ENCODE measurements around the gene ITPR1. TPM values are rescaled to one million over a fixed set of nuclear protein-coding genes. Genes with fewer than 3 reads are reported as not detected.

Gene ITPR1
- total and polyA plus RNA-seq, 2 experiments from 2014 or later, result 1.4 to 2.5 TPM

GRCh38 chr3:4776980-4777581 lies 283.9 kb downstream of the ITPR1 start:
- no peak for TF ChIP-seq EZH2 (IDR thresholded peaks at IDR 0.05; ENCODE audit: insufficient read depth, poor library complexity, severe bottlenecking)
- TF ChIP-seq EZH2phosphoT487 (IDR thresholded peaks at IDR 0.05; ENCODE audit: insufficient read depth, low read depth), result no peak
- Histone ChIP-seq H3K27ac (no peak overlapping the region), H4K20me1 (ENCODE audit: insufficient read depth) (no peaks in the 10 kb centered on the region), H3F3A (ENCODE audit: insufficient read depth) (no peaks in the 10 kb centered on the region), H3K9me3 (ENCODE audit: low read depth) (no peaks in the 10 kb centered on the region), H3K4me1 (ENCODE audit: insufficient read depth) (peaks cover 7% of the 10 kb centered on the region), H3K9me2 (ENCODE audit: insufficient read depth) (no peaks in the 10 kb centered on the region), H3K4me3 (no peak overlapping the region), H3K36me3 (ENCODE audit: low read depth) (no peaks in the 10 kb centered on the region), H3K79me2 (ENCODE audit: insufficient read depth) (no peaks in the 10 kb centered on the region), H2AFZ (no peak overlapping the region), H3K9ac (no peak overlapping the region), H3K4me2 (ENCODE audit: unreplicated experiment) (no peak overlapping the region), H3K27me3 (replicated peaks; ENCODE audit: insufficient read depth) (no peaks in the 10 kb centered on the region)
- in situ Hi-C loops (cut with MboI), result no loop called here
- DNase-seq, result peak; percentile 38
- WGBS, 2 experiments (ENCODE audit: low coverage in 1 of 2, low lambda C conversion rate in 2 of 2, missing lambda C conversion rate in 2 of 2), result 34 to 41% methylated on average over 5 of the region's 5 CpGs

DNA sequence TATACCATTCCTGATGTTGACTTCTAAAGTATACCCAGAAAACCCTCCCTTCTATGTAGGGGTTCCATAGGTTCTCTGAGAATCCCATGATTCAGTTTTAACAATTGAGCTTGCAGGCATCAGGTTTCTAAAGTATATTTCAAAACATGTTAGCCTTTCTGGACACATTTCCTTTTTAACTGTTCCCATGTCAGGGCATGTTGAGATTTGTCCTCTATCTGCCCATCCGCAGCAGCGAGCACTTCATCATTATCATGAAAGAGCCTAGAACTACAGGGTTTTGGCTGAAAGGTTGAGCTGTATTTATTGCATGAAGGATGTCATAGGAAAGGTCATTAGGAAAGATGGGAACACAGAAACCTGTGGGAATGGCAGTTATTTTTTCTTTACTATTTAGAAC lies 285.0 kb downstream of the ITPR1 start:
- Histone ChIP-seq H3K4me1 (ENCODE audit: insufficient read depth) (no peaks in the 10 kb centered on the region), H3F3A (ENCODE audit: insufficient read depth) (no peaks in the 10 kb centered on the region), H2AFZ (no peak overlapping the region), H3K4me3 (no peak overlapping the region), H3K27me3 (replicated peaks; ENCODE audit: insufficient read depth) (no peaks in the 10 kb centered on the region), H3K9me2 (ENCODE audit: insufficient read depth) (no peaks in the 10 kb centered on the region), H3K27ac (no peak overlapping the region), H3K79me2 (ENCODE audit: insufficient read depth) (no peaks in the 10 kb centered on the region), H3K9me3 (ENCODE audit: low read depth) (no peaks in the 10 kb centered on the region), H4K20me1 (ENCODE audit: insufficient read depth) (no peaks in the 10 kb centered on the region), H3K4me2 (ENCODE audit: unreplicated experiment) (no peak overlapping the region), H3K9ac (no peak overlapping the region), H3K36me3 (ENCODE audit: low read depth) (no peaks in the 10 kb centered on the region)
- WGBS, 2 experiments (ENCODE audit: low coverage in 1 of 2, low lambda C conversion rate in 2 of 2, missing lambda C conversion rate in 2 of 2), result 95 to 100% methylated on average over 2 of the region's 2 CpGs
- in situ Hi-C loops (cut with MboI), result no loop called here
- DNase-seq, result no peak
- no peak for TF ChIP-seq EZH2phosphoT487 (IDR thresholded peaks at IDR 0.05; ENCODE audit: insufficient read depth, low read depth)
- TF ChIP-seq EZH2 (IDR thresholded peaks at IDR 0.05; ENCODE audit: insufficient read depth, poor library complexity, severe bottlenecking), result no peak

GRCh38 chr3:4778740-4779139 lies 285.6 kb downstream of the ITPR1 start:
- no peaks in the 10 kb centered on the region for H3K79me2 ChIP-seq (ENCODE audit: insufficient read depth)
- no peaks in the 10 kb centered on the region for H3K27me3 ChIP-seq (replicated peaks; ENCODE audit: insufficient read depth)
- no peaks in the 10 kb centered on the region for H3K4me1 ChIP-seq (ENCODE audit: insufficient read depth)
- no peaks in the 10 kb centered on the region for H3F3A ChIP-seq (ENCODE audit: insufficient read depth)
- H3K4me3 ChIP-seq, result no peak overlapping the region
- no peak for DNase-seq
- no peak overlapping the region for H3K9ac ChIP-seq
- TF ChIP-seq EZH2phosphoT487 (IDR thresholded peaks at IDR 0.05; ENCODE audit: insufficient read depth, low read depth), result no peak
- no peak for TF ChIP-seq EZH2 (IDR thresholded peaks at IDR 0.05; ENCODE audit: insufficient read depth, poor library complexity, severe bottlenecking)
- no peak overlapping the region for H3K4me2 ChIP-seq (ENCODE audit: unreplicated experiment)
- in situ Hi-C loops (cut with MboI), result no loop called here
- H3K36me3 ChIP-seq (ENCODE audit: low read depth), result no peaks in the 10 kb centered on the region
- no peaks in the 10 kb centered on the region for H3K9me3 ChIP-seq (ENCODE audit: low read depth)
- 93 to 100% methylated on average over 1 of the region's 1 CpG for WGBS, 2 experiments (ENCODE audit: low coverage in 1 of 2, low lambda C conversion rate in 2 of 2, missing lambda C conversion rate in 2 of 2)
- no peak overlapping the region for H2AFZ ChIP-seq
- H3K27ac ChIP-seq, result no peak overlapping the region
- no peaks in the 10 kb centered on the region for H3K9me2 ChIP-seq (ENCODE audit: insufficient read depth)
- H4K20me1 ChIP-seq (ENCODE audit: insufficient read depth), result no peaks in the 10 kb centered on the region

GRCh38 chr3:4780545-4780957 lies 287.4 kb downstream of the ITPR1 start:
- WGBS, 2 experiments (ENCODE audit: low coverage in 1 of 2, low lambda C conversion rate in 2 of 2, missing lambda C conversion rate in 2 of 2), result 64 to 65% methylated on average over 5 of the region's 5 CpGs
- Histone ChIP-seq H3K9me2 (ENCODE audit: insufficient read depth) (no peaks in the 10 kb centered on the region), H4K20me1 (ENCODE audit: insufficient read depth) (no peaks in the 10 kb centered on the region), H3K36me3 (ENCODE audit: low read depth) (no peaks in the 10 kb centered on the region), H2AFZ (no peak overlapping the region), H3K4me2 (ENCODE audit: unreplicated experiment) (no peak overlapping the region), H3F3A (ENCODE audit: insufficient read depth) (no peaks in the 10 kb centered on the region), H3K27ac (no peak overlapping the region), H3K79me2 (ENCODE audit: insufficient read depth) (no peaks in the 10 kb centered on the region), H3K27me3 (replicated peaks; ENCODE audit: insufficient read depth) (no peaks in the 10 kb centered on the region), H3K4me1 (ENCODE audit: insufficient read depth) (no peaks in the 10 kb centered on the region), H3K9me3 (ENCODE audit: low read depth) (no peaks in the 10 kb centered on the region), H3K9ac (no peak overlapping the region), H3K4me3 (no peak overlapping the region)
- no peak for TF ChIP-seq EZH2 (IDR thresholded peaks at IDR 0.05; ENCODE audit: insufficient read depth, poor library complexity, severe bottlenecking)
- no peak for TF ChIP-seq EZH2phosphoT487 (IDR thresholded peaks at IDR 0.05; ENCODE audit: insufficient read depth, low read depth)
- in situ Hi-C loops (cut with MboI), result no loop called here
- DNase-seq, result no peak

- Histone ChIP-seq H3K9ac (no peak overlapping the region), H3K9me3 (ENCODE audit: low read depth) (no peaks in the 10 kb centered on the region), H3K4me1 (ENCODE audit: insufficient read depth) (no peaks in the 10 kb centered on the region), H4K20me1 (ENCODE audit: insufficient read depth) (no peaks in the 10 kb centered on the region), H3K36me3 (ENCODE audit: low read depth) (no peaks in the 10 kb centered on the region), H3K27ac (no peak overlapping the region), H3K79me2 (ENCODE audit: insufficient read depth) (no peaks in the 10 kb centered on the region), H3K27me3 (replicated peaks; ENCODE audit: insufficient read depth) (no peaks in the 10 kb centered on the region), H3K4me3 (no peak overlapping the region), H3K9me2 (ENCODE audit: insufficient read depth) (no peaks in the 10 kb centered on the region), H3F3A (ENCODE audit: insufficient read depth) (no peaks in the 10 kb centered on the region), H2AFZ (no peak overlapping the region), H3K4me2 (ENCODE audit: unreplicated experiment) (no peak overlapping the region)
- WGBS, 2 experiments (ENCODE audit: low coverage in 1 of 2, low lambda C conversion rate in 2 of 2, missing lambda C conversion rate in 2 of 2), result 80 to 83% methylated on average over 3 of the region's 3 CpGs
- DNase-seq, result no peak
- TF ChIP-seq EZH2 (IDR thresholded peaks at IDR 0.05; ENCODE audit: insufficient read depth, poor library complexity, severe bottlenecking) (no peak), EZH2phosphoT487 (IDR thresholded peaks at IDR 0.05; ENCODE audit: insufficient read depth, low read depth) (no peak)
- in situ Hi-C loops (cut with MboI), result no loop called here
Measured at GRCh38 chr3:4782095-4782494, 288.9 kb downstream of the ITPR1 start.
